ENCODE data around the gene EGR4.

DNA sequence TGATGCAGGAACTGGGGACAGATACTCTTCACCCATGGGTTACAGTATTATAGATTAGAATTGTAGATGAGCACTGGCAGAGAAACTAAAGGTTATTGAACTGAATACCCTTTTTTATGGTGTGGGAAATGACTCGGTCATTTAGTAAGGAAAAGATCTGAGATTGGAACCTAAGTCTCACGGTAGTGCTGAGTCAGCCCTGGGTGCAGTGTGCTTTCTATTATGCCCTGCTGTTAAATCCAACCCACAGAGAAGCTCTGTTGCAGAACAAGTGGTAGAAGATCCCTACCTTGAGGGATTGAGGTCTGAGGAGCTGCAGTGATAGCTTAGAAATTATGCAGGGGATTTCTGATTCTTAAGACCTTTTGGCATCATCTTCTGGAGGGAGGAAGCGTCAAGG, 46.5 kb downstream of the EGR4 start:
- TF ChIP-seq ZC3H10 (CRISPR knock-in tag; IDR thresholded peaks at IDR 0.05) (no peak), ZFP30 (CRISPR knock-in tag; IDR thresholded peaks at IDR 0.05) (no peak), RARB (CRISPR knock-in tag; IDR thresholded peaks at IDR 0.05) (no peak), SNAI2 (CRISPR knock-in tag; IDR thresholded peaks at IDR 0.05) (no peak), CSDC2 (CRISPR knock-in tag; IDR thresholded peaks at IDR 0.05) (no peak), ZFP3 (CRISPR knock-in tag; IDR thresholded peaks at IDR 0.05) (no peak), ARNTL (CRISPR knock-in tag; IDR thresholded peaks at IDR 0.05; ENCODE audit: borderline replicate concordance, low read depth) (no peak), PPARA (CRISPR knock-in tag; IDR thresholded peaks at IDR 0.05; ENCODE audit: borderline replicate concordance) (no peak), ZNF70 (CRISPR knock-in tag; IDR thresholded peaks at IDR 0.05) (no peak), TOX (CRISPR knock-in tag; IDR thresholded peaks at IDR 0.05; ENCODE audit: borderline replicate concordance) (no peak)
- TF ChIP-seq, protein P1, sequence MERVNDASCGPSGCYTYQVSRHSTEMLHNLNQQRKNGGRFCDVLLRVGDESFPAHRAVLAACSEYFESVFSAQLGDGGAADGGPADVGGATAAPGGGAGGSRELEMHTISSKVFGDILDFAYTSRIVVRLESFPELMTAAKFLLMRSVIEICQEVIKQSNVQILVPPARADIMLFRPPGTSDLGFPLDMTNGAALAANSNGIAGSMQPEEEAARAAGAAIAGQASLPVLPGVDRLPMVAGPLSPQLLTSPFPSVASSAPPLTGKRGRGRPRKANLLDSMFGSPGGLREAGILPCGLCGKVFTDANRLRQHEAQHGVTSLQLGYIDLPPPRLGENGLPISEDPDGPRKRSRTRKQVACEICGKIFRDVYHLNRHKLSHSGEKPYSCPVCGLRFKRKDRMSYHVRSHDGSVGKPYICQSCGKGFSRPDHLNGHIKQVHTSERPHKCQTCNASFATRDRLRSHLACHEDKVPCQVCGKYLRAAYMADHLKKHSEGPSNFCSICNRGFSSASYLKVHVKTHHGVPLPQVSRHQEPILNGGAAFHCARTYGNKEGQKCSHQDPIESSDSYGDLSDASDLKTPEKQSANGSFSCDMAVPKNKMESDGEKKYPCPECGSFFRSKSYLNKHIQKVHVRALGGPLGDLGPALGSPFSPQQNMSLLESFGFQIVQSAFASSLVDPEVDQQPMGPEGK (CRISPR knock-in tag; IDR thresholded peaks at IDR 0.05; ENCODE audit: borderline replicate concordance): no peak
- TF ChIP-seq, protein P2, sequence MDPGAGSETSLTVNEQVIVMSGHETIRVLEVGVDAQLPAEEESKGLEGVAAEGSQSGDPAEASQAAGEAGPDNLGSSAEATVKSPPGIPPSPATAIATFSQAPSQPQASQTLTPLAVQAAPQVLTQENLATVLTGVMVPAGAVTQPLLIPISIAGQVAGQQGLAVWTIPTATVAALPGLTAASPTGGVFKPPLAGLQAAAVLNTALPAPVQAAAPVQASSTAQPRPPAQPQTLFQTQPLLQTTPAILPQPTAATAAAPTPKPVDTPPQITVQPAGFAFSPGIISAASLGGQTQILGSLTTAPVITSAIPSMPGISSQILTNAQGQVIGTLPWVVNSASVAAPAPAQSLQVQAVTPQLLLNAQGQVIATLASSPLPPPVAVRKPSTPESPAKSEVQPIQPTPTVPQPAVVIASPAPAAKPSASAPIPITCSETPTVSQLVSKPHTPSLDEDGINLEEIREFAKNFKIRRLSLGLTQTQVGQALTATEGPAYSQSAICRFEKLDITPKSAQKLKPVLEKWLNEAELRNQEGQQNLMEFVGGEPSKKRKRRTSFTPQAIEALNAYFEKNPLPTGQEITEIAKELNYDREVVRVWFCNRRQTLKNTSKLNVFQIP (CRISPR knock-in tag; IDR thresholded peaks at IDR 0.05; ENCODE audit: borderline replicate concordance, low read depth): no peak
